IPS-15b (cell line): ENCODE data around the gene TRAPPC2L.

ENCODE experiments used
- H3K27me3 ChIP-seq: one replicate; pipeline ENCODE4 v1.6.1; 2013; ENCODE audit warnings: low read length; ENCODE audit not compliant: control insufficient read depth, insufficient read depth
- H3K36me3 ChIP-seq: one replicate; pipeline ENCODE4 v1.6.1; 2013; ENCODE audit warnings: low read length; ENCODE audit not compliant: control insufficient read depth, insufficient read depth
- H3K4me1 ChIP-seq: one replicate; pipeline ENCODE4 v1.6.1; 2013; ENCODE audit warnings: mild to moderate bottlenecking, low read length; ENCODE audit not compliant: control insufficient read depth, insufficient read depth
- H3K4me3 ChIP-seq: one replicate; pipeline ENCODE4 v1.5.1; 2013; ENCODE audit warnings: low read depth, low read length
- H3K9ac ChIP-seq: one replicate; pipeline ENCODE4 v1.6.1; 2013; ENCODE audit warnings: low read depth, mild to moderate bottlenecking, low read length
- H3K9me3 ChIP-seq: one replicate; pipeline ENCODE4 v1.6.1; 2013; ENCODE audit warnings: mild to moderate bottlenecking, low read length; ENCODE audit not compliant: control insufficient read depth, insufficient read depth

The TRAPPC2L gene, protein sequence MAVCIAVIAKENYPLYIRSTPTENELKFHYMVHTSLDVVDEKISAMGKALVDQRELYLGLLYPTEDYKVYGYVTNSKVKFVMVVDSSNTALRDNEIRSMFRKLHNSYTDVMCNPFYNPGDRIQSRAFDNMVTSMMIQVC

DNA sequence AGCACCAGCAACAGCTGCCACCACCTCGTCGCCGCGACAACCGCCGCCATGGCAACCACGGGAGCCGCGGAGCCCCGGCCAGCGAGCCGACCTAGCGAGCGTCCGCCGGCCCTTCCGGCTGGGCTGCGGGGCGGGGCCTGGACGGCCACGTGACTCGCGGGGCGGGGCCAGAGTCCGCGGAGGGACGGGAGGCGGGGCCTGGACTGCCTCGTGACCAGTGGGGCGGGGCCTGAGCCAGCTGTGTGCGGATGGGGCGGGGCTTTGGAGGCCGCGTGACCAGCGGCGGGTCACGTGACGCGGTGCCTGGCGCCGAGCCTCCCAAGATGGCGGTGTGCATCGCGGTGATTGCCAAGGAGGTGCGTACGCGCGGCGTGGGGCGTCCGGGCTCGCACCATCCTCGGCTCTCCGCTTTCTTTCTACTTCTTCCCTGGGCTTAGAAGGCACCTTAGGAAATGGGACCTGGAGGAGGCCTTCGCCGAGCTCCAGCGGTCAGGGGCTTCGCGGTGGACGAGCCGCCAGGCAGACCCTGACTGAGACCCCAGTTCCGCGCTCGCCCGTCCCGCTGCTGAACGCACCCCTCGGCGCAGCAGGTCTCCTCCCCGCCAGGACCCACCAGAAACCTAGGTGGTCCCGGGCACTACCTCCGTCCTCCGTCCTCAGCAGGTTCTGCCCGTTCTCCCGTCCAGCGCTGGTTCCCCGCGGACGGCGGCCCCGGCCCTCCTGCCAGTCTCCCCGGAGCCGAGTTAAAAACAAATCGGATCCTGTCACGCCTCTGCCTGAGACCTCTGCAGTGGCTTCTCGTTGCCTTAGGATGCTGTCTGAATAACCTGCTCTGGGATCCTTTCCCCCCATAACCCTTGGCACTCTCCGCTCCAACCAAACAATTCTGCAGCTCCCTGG is at the start of gene TRAPPC2L, which contains the start of gene GALNS:
Gene TRAPPC2L, plus strand, starts transcription at position 300 of the 900 bp plus-strand sequence. Its CDS starts 24 bp downstream, at position 324.
Gene GALNS, minus strand, starts transcription at position 120 of the 900 bp plus-strand sequence. Its CDS starts 70 bp downstream, at position 50.
- Histone ChIP-seq H3K9me3 (no peaks in the 10 kb centered on the region), H3K4me1 (peaks cover 6% of the 10 kb centered on the region), H3K9ac (peak within 1 kb of the TSS; percentile 81), H3K4me3 (peak within 1 kb of the TSS; percentile 94), H3K27me3 (no peaks in the 10 kb centered on the region), H3K36me3 (peaks cover 24% of the 10 kb centered on the region)

GRCh38 chr16:88807142-88807625 is 49.7 kb upstream of the TRAPPC2L start:
- H3K4me3 ChIP-seq = no peak overlapping the region
- H3K4me1 ChIP-seq = peaks cover 5% of the 10 kb centered on the region
- no peak overlapping the region for H3K9ac ChIP-seq
- H3K27me3 ChIP-seq = no peaks in the 10 kb centered on the region
- peaks cover 59% of the 10 kb centered on the region for H3K36me3 ChIP-seq
- no peaks in the 10 kb centered on the region for H3K9me3 ChIP-seq

DNA sequence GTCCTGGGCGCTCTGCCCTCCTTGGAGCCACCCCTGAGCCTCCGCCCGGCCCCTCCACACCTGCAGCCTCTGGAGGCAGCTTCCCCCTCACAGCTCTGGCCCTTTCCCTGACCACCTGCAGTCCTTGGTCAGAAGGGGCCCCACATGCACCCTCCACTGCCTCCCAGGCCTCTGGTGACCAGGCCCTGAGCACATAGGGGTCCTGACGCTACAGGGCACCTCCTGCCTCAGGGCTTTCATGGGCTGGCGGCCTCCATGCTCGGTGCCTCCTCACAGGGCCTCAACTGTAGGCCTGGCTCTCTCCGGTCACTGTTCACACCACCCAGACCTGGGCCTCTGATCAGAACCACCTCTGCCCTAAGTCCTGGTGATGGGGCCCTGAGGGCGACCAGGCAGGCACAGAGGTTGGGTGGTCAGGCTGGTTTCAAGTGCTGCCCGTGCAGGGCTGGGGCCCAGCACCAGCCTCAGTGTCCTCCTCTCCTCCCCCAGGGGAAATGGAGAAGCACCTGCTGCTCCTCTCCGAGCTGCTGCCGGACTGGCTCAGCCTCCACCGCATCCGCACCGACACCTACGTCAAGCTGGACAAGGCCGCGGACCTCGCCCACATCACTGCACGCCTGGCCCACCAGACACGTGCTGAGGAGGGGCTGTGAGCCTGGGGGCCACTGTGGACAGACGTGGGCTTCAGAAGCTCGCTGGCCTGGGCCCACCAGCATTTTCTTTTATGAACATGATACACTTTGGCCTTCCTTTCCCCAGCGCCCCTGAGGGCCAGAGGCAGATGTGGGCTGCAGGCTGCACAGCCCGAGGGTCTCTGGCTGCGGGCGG is 49.1 kb upstream of the TRAPPC2L start:
- Histone ChIP-seq H3K27me3 (no peaks in the 10 kb centered on the region), H3K9ac (no peak overlapping the region), H3K9me3 (no peaks in the 10 kb centered on the region), H3K4me1 (peaks cover 5% of the 10 kb centered on the region), H3K36me3 (peaks cover 59% of the 10 kb centered on the region), H3K4me3 (no peak overlapping the region)

DNA sequence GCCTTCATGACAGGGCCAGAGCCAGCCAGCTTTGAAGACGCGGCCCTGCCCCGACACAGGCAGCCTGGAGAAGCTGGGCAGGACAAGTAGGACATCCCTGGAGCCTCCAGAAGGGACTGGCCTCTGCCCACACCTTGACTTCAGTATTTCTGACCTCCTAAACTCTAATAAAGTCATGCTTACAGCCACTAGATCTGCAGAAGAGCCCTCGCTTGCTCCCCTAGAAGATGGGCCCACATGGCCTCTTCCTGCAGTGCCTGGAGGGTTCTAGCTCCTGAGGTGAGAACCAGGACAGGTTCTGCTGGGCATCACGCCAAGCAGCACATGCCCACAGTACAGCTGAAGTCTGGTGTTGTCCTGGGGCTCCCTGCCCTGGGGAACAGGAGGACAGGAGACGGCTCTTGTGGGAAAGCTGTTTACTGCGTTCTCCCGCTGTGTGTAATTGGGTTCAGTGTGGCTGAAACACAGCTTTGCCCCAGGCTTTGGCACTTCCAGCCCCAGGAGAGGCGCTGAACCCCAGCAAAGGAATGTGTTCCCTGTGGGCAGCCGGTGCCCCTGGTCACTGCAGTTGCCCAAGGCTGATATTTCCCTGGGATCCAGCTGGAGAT is 47.8 kb upstream of the TRAPPC2L start:
- Histone ChIP-seq H3K9me3 (no peaks in the 10 kb centered on the region), H3K9ac (no peak overlapping the region), H3K4me3 (no peak overlapping the region), H3K36me3 (peaks cover 58% of the 10 kb centered on the region), H3K27me3 (no peaks in the 10 kb centered on the region), H3K4me1 (peaks cover 5% of the 10 kb centered on the region)

DNA sequence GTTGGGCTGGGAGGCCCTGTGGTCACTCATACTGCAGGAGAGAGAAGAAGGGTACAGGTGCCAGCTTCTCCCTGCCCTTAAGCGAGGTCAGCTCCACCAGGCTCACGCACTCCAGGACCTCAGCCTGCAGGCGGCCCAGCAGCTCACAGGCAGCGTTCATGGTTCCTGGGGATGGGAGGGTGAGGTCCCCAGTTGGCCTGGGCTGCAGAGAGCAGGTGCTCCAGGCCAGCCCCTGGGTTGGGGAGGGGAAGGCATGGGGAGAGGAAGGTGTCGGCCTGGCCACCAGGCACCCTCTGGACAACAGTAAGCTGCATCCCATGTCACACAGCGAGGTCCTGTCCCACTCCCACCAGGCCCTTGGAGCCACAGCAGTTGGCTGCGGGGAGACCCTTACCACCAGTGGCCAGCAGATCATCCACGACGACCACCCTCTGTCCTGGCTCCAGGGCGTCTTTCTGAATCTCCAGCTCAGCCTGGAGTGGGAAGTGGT is 47.2 kb upstream of the TRAPPC2L start:
- Histone ChIP-seq H3K4me3 (peak overlapping the region; percentile 24), H3K9me3 (no peaks in the 10 kb centered on the region), H3K9ac (no peak overlapping the region), H3K27me3 (no peaks in the 10 kb centered on the region), H3K4me1 (peaks cover 5% of the 10 kb centered on the region), H3K36me3 (peaks cover 54% of the 10 kb centered on the region)

GRCh38 chr16:88810166-88810911 is 46.6 kb upstream of the TRAPPC2L start:
- Histone ChIP-seq H3K27me3 (no peaks in the 10 kb centered on the region), H3K36me3 (peaks cover 48% of the 10 kb centered on the region), H3K9me3 (no peaks in the 10 kb centered on the region), H3K4me3 (peak overlapping the region; percentile 87), H3K9ac (peak overlapping the region; percentile 88), H3K4me1 (peaks cover 5% of the 10 kb centered on the region)

DNA sequence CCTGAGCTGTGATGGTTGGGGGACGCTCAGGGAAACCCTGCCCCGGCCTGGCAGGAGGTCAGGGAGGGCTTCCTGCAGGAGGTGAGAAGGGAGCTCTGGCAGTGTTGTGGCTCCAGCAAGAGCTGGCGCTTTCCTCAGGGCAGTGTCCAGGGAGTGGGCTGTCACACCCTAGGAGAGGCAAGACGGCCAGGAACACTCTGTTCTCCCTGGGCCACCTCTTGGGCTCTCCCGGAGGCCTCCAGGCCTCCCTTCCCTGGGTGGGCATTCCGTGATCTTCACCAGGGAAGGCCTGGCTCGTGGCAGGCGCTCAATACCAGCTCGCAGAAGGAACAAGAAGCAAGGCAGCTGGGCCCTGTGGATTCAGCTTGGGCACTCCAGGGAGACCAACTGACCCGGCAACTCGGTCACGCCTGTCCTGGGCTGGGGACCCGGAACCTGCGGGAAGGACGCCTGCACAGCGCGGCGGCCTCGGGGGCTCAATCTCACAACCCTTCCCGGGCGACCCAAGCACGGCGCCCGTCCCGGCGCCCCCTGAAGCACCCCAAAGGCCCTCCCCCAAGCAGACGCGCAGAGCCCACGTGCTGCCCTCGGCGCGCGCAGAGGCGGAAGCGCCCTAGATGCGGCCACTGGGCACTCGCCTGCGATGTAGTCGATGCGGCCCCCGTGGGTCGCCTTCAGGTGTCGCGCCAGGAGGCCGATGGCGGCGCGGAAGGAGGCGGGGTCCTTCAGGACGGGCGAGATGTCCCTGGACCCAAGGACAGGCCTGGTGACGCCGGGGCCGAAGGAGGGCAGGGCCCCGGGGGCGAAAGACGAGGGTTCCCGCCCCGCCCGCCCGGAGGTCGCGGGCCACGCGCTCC is 45.8 kb upstream of the TRAPPC2L start:
- Histone ChIP-seq H3K4me3 (peak overlapping the region; percentile 87), H3K4me1 (peaks cover 5% of the 10 kb centered on the region), H3K36me3 (peaks cover 40% of the 10 kb centered on the region), H3K27me3 (no peaks in the 10 kb centered on the region), H3K9ac (peak overlapping the region; percentile 88), H3K9me3 (no peaks in the 10 kb centered on the region)

- H3K9me3 ChIP-seq = no peaks in the 10 kb centered on the region
- no peaks in the 10 kb centered on the region for H3K27me3 ChIP-seq
- H3K4me3 ChIP-seq = peak within 1 kb of the TSS; percentile 87
- H3K9ac ChIP-seq = peak within 1 kb of the TSS; percentile 88
- peaks cover 5% of the 10 kb centered on the region for H3K4me1 ChIP-seq
- H3K36me3 ChIP-seq = peaks cover 32% of the 10 kb centered on the region
Observed at GRCh38 chr16:88811769-88812512, 45.0 kb upstream of the TRAPPC2L start, which contains the start of gene APRT. TSS of gene APRT (minus strand) at chr16:88811928. CDS start at chr16:88811899, 29 bp downstream.

GRCh38 chr16:88812513-88813268 is 44.2 kb upstream of the TRAPPC2L start:
- peaks cover 5% of the 10 kb centered on the region for H3K4me1 ChIP-seq
- H3K9ac ChIP-seq = no peak overlapping the region
- no peaks in the 10 kb centered on the region for H3K27me3 ChIP-seq
- H3K36me3 ChIP-seq = peaks cover 24% of the 10 kb centered on the region
- H3K4me3 ChIP-seq = peak overlapping the region; percentile 87
- no peaks in the 10 kb centered on the region for H3K9me3 ChIP-seq
